NCI-H146 treated with DMSO at 0.1 percent for 48 hours (cell line): ENCODE results near the gene ZNF532.
"Not testable (repeated sequence)": the region's sequence is repeated elsewhere in the genome, so short reads cannot be mapped to it uniquely, and the experiment has no call there.

Experiments
- DNase-seq: peaks from one replicate; lab custom pipeline; 2025; ENCODE audit not compliant: unreplicated experiment; lab: John Stamatoyannopoulos, UW

Gene ZNF532

DNA sequence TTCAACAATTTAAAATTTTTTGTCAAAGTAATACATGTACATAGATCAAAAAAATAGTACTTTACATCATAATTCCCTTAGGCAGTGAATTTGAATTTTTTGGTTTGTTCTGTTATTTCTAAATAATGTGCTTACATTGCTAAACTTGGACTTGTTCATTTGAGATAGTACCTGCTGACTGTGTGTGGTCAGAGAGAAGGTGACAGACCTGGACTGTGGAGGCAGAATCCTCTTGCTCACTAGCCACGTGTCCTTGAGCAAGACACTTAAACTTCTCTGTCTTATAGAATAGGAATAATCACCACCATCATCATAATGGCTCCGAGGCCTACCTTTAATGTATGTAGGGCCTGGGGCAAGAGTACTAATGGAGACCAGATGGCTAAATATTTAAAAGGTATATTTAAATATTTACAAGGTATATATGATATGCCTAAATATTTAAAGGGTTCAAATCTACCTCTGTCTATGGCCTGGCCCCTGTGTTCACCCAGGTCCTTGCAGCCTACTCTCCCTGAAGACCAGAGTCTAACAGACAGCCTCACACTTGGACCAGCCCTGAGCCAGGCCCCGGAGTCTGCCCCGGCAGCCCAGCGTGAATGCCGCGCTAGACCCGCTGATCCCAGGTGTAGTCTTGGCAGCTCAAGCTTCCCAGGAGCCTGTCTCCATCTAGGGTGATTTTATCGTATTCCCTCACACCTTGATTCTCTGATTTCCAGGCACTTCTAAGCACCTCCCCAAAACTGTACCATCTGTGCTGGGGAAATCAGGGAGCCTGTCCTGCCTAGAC is 33.5 kb downstream of the ZNF532 start:
- DNase-seq = no peak

DNA sequence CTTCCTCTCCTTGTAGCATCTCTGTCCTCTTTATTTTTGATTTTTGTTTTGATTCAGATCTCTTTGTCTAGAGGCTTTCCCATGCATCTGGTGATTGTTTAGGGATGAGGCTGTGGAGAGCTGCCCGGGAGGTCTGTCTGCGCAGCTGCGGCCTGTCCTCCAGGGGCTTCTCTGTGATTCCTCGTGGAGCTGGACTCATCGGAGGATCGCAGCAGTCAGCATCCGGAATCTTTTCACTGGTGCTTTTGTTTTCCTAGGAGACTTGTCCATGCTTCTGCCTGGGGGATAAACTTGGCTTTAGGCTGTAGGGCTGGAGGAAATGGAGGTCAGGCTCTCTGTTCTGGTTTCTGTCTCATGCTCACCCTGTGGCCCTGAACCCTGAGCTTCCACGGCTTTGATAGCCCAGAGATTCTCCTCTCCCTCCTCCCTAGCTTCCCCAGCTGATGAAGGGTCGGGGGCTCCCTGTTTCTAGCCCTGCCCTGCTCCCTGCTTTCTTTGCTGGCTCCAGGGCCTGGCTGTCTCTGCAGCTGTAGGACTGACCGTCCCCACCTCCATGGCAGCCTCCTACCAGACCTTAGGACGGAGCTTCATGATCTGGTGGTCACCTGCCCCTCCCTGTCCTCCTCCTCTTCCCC is 35.5 kb downstream of the ZNF532 start:
- DNase-seq = no peak

DNA sequence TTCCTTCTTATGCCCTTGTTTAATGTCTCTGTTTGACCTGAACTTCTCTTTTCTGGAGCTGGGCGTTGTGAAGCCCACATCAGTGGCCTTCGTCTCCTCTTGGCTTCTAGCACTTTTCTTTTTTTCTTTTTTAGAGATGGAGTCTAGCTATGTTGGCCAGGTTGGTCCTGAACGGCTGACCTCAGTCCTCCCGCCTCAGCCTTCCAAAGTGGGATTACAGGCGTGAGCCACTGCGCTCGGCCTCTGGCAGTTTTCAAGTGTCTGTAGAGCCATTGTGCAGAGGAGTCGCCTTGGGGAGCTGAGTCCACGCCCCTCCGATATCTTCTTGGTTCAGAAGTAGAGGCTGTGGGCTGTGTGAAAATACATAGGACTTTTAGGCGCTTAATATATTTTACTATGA is 36.5 kb downstream of the ZNF532 start:
- DNase-seq = no peak

DNA sequence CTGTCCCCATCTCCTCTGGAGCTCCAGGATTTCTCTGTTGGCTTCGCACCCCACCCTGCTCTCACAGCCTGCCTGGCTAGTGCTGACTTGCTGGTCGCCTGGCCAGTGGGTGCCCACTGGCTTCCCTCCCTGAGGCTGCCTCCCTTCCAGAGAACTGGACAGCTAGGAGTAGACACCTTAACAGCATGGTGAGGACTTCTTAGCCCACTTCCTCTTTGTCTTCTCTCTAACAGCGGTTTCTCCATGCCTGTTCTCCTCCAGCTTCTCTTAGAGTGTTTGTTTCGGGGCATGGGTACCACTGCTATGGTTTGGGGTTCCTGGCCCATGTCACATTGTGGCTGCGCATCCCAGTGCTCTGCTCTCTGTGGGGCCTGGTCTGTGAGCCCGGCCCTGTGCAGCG is 37.1 kb downstream of the ZNF532 start:
- DNase-seq = no peak

DNA sequence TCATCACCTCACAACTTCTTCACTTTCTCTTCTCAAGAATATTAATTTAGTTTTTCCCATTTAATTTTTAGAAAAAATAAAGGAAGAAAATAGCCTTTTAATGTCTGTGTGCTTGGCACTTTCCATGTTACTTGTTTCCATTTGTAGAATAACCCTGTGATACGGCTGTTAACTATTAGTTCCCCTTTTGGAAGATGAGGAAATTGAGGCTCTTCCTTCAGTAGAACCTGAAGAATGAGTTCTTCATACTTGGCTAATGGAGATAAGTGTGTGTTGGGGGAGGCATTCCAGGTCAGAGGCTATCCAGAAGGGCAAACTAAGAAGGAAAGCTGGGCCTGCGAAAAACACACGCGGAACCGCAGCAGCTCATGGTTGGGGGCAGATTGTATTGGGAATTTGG is 38.3 kb downstream of the ZNF532 start:
- DNase-seq = no peak

DNA sequence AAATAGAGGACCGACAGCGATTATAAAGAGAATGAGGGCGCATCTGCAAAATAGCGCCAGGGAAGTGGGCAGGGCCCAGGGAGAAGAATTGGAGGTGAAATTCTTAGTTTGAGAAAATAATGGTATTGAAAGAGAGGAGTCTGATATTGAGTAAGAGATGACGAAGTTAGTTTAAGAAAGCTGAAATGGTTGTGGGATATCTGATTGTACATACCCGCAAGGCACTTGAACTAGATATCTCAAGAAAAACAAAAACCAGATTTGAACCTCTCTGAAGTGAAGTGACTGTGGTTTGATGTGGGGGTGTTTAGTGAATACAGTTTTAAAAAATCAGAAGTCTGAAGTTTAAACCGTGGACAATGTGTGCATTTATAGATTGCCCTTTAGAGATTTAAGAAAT is 38.9 kb downstream of the ZNF532 start:
- DNase-seq = no peak

DNA sequence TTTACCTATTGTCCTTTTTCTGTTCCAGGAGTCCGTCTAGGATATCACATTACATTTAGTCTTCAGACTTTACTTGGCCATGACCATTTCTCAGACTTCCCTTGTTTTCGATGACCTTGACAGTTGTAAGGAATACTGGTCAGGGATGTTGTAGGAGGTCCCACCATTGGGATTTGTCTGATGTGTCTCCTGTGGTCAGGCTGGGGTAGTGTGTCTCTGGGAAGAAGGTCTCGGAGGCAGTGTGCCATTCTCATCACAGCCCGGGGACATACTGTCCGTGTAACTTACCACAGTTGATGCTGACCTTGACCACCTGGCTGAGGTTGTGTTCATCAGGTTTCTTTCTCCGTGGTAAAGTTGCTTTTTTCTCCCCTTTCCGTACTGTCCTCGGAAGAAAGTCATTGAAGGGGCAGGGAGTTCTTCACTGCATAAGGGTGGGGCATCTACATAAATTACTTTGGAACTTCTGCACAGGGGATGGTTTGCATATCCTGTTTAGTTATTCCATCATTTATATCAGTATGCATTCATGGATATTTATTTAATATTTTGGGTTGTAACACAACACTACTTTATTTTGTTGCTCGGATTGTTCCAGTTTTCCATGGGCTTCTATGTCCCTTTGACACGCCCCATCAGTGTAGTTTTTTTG is 41.2 kb downstream of the ZNF532 start:
- DNase-seq = no peak

DNA sequence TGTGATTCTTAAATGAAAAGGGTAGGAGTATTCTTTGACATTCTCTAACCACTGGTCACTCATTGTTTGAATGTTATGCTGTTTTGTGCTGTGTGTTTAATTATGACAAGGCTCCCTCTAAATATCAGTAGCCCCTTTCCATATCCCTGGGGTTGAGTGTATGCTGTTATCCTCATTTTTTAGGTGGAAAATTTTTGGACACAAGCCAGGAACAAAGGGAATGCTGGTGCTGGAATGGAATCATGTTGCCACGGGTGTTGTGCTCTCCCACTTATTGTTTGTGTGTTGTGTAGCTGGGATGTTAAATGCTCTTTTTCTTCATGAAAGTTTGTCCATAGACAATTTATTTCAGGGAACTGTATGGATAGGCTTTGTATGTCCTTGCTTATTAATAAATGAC is 43.3 kb downstream of the ZNF532 start:
- no peak for DNase-seq

DNA sequence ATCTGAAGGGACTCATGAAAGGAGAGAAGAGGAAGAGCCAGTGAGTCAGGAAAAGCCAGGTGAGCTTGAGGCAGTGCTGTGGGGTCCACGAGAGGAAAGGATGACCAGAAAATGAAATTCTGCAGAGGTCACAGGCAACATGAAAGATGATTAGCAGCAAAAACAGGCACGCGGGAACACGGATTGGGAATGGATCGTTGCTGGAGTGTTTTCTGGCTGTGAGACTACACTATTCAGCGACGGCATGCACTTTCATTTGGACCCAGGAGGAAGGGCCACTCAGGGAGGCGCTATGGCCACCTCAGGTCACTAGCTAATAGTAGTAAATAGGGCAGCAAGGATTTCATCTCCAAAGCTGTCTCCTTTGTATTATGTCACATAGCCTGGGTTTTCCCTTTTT is 44.8 kb downstream of the ZNF532 start:
- DNase-seq = no peak

DNA sequence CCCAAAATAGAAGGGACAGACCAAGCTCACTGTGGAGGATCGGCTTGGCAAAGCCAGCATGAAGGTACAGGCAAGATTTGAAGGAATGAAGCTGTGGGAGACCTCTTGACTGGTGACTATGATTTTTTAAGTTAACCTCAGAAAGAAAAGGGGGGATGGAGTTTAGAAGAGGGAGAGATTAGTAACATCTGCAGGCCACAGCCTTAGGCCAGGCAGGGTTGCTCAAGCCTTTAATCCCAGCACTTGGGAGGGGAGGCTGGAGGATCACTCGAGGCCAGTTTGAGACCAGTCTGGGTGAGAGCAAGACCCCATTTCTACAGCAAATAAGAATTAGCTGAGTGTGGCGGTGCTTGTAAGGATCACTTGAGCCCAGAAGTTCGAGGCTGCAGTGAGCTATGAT is 46.6 kb downstream of the ZNF532 start:
- no peak for DNase-seq

DNA sequence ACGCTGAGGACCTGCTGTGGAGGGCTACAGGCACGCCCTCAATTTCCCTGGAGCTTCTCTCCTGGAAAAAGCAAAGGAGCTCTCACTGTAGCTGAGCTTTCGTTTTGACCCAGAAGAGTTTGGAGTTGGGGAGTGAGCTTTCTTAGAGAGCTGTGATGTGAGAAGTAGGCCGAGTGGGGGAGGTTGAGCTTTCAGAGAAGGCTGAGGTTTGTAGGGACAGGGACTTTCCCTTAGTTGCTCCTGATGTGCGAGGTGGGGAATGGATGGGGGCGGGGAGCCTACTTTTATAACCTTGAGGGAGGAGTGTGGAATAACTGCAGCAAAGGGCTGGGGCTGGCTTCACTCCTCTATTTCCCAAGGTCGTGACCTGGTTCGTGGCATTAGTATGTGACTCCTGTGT is 47.1 kb downstream of the ZNF532 start:
- no peak for DNase-seq

DNA sequence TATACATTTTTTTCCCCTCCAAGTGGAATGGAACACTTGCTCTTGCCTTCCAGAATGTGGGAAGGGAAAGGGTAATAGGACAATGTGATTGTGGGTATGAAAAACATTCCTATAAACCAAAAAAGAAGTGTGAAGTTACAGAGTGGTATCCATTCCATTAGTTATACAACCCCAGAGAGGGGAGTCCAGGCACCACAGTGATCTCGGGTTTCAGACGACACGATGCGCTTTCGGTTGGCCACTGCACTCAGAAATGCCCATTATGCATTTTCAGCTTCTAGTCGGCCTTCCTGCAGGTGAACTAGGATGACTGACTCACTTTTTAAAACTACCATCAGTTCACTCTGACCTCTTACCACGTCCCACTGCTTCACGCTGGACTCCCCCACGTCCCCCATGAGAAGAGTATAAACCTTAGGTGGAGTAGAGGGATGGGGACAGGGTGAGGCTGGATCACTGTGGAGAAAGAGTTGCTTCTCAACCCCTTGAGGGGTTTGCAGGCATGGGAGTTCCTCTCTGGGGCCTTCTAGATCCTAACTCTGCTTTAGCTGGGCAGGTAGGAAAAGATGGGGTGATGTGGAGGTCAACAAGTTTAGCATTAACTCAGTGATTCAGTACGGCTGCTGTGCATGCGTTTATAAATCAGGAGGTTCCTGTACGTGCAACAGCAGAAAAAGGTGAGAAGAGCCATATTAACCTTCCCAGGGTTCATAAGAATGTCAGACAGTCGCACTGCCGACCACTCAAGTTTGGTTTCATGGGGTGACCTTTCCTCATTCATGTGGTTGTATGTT is 50.5 kb downstream of the ZNF532 start:
- DNase-seq = no peak

DNA sequence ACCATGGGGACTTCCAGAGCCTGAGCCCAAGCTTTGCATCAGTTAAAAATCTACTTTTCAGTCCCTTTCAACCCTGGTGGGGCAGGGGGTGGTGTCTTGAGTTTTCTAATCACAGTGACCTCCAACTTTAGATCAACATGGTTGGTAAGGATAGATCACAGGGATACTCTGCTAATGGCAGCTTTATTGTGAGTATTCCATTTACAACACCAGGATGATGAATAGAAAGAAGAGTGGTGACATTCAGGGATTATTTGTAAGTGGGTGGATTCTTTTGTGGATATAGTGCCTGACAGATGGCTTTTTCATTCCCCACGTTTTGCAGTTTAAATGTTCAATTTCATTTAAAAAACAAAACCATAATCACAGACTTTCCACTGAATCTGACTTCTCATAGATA is 51.3 kb downstream of the ZNF532 start:
- DNase-seq = peak; percentile 36

DNA sequence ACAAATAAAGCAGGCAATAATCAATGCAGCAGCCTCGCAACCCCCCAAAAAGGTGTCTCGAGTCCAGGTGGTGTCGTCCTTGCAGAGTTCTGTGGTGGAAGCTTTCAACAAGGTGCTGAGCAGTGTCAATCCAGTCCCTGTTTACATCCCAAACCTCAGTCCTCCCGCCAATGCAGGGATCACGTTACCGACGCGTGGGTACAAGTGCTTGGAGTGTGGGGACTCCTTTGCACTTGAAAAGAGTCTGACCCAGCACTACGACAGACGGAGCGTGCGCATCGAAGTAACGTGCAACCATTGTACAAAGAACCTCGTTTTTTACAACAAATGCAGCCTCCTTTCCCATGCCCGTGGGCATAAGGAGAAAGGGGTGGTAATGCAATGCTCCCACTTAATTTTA is 55.3 kb downstream of the ZNF532 start:
- DNase-seq = not testable (repeated sequence)

DNA sequence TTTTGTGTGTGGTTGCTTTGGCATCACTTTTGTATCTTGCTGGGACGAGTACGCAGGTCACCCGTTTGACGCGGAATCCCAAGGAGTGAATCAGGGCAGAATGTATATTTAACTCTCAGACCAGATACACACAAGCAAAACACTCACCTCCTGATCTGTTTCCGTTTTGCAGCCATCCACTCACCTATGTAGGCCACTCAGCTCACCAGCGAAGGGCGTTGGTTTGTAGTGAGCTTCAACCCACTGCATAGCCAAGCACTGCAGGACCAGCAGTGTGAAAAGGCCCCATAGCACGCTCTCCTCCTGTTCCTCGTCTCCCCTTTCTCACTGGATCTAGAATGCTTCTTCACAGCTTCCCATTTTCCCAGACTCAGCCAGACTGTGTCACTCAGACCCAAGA is 58.3 kb downstream of the ZNF532 start:
- no peak for DNase-seq

DNA sequence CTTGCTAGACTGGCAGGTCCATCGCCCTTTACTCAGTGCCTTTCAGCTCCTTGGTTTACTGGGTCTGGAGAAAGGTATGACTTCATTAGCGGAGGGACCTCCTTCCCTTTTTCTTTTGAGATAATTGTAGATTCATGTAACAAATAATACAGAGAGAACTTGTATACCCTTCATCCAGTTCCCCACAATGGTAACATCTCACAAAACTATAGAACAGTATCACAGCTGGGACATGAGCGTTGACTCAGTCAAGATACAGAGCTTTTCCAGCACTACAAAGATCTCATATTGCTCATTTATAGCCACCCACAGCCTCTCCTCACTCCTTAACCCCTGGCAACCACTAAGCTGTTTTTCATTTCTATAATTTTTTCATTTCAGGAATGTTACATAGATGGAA is 59.8 kb downstream of the ZNF532 start:
- no peak for DNase-seq

DNA sequence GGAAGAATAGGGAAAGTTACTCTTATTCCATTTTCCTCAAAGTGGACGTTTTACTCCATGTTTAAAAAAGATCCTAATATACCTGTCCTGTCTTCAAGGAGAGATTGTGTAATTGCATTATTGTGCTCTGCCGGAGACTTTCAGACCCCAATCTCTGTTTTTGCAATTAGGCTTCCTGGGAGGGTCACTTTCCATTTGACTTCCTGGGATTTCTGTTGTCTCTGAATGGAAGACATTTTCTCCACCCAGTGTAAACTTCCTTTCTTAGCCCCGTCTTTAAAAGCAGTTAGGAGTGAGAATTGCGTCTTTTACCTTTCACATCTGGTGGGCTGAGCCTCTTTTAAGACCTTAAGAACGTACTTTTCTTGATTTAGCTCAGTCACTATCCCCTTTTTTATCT is 63.0 kb downstream of the ZNF532 start:
- no peak for DNase-seq

DNA sequence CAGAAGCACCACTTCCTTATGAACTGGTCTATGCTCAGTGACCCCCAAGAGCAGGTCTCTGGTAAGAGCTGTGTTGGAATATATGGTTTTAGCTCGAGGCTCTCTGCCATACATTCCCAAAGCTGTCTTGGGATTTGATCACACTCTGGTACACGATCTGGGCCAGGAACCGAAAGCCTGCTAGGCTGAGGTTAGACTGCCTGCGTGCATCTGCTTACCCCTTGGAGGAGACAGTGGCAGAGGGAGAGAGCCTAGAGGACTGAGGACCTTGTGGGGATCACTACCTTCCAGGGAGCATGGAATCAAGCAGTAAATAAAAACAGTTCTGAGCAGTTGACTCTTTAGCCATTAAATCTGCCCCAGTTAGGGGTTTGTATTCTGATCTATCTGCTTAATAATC is 63.7 kb downstream of the ZNF532 start:
- no peak for DNase-seq

DNA sequence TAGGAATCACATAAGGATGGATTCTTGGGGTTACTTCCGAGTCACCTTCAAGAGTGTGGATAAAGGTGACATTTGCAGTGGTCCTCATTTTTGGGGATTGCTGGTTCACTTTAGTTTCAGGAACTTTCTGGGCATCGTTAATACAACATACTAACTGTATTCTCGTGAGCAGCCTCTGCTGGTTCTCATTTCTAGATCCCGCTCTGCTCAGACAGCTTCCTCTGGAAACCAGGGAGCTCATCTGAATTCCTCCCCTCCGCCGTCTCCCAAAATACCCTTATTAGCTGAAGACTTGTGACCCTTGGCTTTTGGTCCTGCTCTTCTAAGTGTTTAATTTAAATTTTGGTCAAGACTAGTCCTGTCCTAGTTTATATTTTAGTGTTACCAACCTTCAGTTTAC is 64.5 kb downstream of the ZNF532 start:
- no peak for DNase-seq

DNA sequence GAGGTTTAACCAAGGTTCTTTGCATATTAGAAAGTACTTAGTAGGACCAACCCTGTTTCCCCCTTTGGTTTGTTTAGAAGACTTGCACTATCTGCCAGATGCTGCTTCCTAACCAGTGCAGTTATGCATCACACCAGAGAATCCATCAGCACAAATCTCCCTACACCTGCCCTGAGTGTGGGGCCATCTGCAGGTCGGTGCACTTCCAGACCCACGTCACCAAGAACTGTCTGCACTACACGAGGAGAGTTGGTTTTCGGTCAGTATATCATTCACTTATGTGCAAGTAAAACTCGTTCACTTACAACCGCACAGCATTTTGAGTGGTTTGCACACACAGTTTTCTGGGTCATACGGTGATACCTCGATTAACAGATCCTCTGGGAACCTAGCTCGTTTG is 69.7 kb downstream of the ZNF532 start:
- no peak for DNase-seq

DNA sequence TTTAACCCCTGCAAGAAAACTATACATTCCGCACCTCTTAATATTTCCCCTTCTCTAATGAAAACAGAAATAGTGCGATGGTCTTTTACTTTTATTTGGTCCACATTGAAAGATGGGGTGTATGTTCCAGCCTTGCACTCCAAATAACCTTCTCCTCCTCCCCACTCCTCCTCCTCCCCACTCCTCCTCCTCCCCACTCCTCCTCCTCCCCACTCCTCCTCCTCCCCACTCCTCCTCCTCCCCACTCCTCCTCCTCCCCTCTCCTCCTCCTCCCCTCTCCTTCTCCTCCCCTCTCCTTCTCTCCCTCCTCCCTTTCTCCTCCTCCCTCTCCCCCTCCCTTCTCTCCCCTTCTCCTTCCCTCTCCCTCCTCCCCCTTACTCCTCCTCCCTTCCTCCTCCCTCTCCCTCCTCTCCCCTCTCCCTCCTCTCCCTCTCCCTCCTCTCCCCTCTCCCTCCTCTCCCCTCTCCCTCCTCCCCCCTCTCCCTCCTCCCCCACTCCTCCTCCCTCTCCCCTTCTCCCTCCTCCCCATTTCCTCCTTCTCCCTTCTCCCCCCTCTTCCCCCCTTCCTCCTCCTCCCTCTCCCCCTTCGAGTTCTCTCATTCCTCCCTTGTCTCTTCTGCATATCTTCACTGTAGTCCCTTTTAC is 70.4 kb downstream of the ZNF532 start:
- no peak for DNase-seq
